Esophagus mucosa (tissue), 1 donor: ENCODE results near the gene PLK5. TPM values are rescaled to one million over a fixed set of nuclear protein-coding genes. Genes with fewer than 3 reads are reported as not detected.

Experiments
- ATAC-seq: fragments of 200-7000 bp; cut with Tn5 transposase; one replicate; pipeline ENCODE4 v1.9.1; 2020
- total RNA-seq: library from RNA; stranded (reverse); gene quantifications from one replicate; pipeline ENCODE4 v1.2.4, GENCODE V29; 2023
- donor health status: DM: yes; HTN: yes; CAD: no.

PLK5 gene
- total RNA-seq, 1 donor from 2014 or later = not detected

DNA sequence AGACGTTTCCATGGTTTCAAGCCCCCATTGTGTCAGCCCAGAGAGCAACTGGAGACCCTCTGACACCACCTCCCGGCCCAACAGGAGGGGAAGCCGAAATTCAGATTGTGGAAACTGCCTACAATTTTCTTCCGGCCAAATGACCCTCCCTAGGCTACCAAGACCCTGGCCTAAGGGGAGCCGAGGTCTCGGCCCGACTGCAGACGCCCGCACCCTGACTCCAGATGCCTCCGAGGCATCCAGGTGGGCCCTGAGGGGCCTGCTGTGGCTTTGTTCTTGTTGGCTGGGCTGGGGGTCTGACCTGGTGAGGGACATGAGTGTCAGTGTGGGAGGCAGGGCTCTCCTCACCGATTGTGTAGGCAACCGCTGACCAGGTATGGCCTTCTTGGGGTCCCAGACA is 34.7 kb downstream of the PLK5 start:
- ATAC-seq = no peak

DNA sequence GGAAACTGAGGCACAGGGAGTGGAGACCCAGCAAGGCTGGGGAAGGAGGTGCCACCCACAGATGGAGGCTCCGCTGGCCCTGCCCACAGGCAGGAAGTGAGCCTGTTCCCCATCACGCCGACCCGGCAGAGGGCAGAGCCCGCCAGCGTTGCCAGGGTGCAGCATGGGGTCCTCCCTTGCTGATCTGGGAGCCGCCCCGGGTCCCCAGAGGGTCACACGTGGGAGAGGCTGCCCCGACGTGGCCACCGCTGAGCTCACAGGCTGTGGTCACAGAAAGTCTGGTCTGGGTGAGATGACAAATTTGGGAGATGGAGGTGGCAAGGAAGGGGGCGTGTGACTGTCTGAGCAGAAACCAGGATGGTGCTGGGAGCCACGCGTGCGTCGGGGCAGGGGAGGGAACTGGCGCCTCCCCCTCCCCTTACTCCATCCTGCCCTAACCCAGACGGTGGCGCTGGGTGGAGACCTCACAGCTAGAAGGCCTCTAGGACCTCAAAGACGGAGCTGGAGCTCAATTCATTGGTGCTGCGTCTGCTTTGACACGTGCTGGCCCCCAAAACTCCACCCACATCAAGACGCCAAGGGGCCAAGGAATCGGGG is 36.5 kb downstream of the PLK5 start:
- no peak for ATAC-seq

GRCh38 chr19:1561236-1561842 is 37.5 kb downstream of the PLK5 start:
- no peak for ATAC-seq

DNA sequence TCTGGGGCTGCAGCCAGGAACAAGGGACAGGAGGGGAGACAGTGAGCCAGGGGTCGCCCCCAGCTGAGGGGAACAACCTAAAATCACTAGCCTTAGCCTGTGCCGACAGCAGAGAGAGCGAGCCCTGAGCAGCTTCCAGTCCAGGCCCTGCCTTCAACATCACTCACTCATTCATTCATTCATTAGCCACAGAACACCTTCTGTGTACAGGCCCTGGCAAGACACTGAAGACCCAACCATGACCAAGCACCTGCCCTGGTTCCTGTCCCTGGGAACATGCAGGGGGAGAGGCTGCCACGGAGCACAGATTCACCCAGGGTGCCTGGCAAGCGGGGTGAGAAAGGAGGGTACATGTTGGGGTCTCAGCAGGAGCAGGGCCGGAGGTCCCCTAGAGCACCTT is 39.4 kb downstream of the PLK5 start:
- ATAC-seq = no peak

- ATAC-seq = peak; percentile 24
Observed at GRCh38 chr19:1566392-1567115, 42.7 kb downstream of the PLK5 start.

- ATAC-seq = peak; percentile 15
Observed at GRCh38 chr19:1567116-1567847, 43.4 kb downstream of the PLK5 start.

GRCh38 chr19:1567848-1568227 is 44.0 kb downstream of the PLK5 start:
- ATAC-seq = no peak

DNA sequence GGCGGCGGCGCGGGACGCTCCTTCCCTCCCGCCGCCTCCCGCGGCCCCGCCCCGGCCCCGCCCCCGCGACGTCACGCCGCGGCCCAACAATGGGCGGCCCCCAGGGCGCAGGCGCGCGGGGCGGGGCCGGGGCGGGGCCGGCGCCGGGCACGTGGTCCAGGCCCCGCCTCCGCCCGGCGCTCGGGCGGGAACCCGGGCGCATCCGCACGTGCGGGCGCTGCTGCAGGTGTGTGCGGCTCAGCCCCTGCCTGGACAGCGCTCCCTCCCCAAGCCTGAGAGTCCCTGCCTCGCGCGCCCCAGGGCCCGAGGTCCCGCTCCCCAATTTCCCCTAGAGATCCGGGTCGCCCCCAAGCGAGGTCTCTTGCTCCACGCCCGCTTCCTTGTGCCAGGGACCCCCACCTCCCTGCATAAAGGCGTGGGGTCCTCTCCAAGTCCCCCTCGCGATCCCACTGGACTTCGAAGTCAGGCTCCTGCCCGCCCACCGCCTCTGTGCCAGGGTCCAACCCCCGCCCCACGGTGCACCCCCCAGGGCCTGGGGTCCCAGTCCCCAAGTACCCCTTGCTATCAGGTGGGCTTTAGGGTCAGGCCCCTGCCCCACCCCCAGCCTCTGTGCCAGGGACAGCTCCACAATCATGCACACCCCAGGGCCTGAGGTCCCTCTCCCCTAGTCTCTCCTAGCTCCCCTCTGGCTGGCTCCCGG is 44.6 kb downstream of the PLK5 start, which contains the start of gene MEX3D:
Gene MEX3D (minus strand): TSS at position 6 of the 700 bp plus-strand sequence. CDS start 267 bp downstream, outside the sequence.
- peak; percentile 86 for ATAC-seq

- no peak for ATAC-seq
Observed at GRCh38 chr19:1569997-1570396, 46.1 kb downstream of the PLK5 start.

GRCh38 chr19:1570836-1571235 is 47.0 kb downstream of the PLK5 start:
- ATAC-seq = no peak

DNA sequence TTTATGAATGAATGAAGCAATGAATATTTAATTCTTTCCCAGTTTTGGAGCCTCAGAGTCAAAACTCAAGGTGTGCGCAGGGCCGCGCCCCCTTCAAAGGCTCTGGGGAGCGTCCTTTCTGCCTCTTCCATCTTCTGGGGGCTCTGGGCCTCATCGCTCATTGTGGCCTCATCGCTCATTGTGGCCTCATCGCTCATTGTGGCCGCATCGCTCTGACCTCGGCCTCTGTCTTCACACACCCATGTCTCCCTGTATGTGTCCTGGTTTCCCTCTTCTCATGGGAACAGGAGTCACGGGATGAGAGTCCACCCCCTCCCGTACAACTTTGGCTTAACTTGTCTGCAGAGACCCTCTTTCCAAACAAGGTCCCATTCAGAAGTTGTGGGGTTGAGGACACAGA is 47.5 kb downstream of the PLK5 start:
- no peak for ATAC-seq

DNA sequence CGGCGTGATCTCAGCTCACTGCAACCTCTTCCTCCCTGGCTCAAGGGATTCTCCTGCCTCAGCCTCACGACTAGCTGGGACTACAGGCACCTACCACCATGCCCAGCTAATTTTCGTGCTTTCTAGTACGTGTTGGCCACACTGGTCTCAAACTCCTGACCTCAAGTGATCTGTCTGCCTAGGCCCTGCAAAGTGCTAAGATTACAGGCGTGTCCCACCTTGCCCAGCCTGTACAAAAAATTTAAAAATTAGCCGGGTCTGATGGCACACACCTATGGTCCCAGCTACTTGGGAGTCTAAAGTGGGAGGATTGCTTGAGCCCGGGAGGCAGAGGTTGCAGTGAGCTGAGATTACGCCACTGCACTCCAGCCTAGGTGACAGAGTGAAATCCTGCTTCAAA is 48.9 kb downstream of the PLK5 start:
- ATAC-seq = no peak

DNA sequence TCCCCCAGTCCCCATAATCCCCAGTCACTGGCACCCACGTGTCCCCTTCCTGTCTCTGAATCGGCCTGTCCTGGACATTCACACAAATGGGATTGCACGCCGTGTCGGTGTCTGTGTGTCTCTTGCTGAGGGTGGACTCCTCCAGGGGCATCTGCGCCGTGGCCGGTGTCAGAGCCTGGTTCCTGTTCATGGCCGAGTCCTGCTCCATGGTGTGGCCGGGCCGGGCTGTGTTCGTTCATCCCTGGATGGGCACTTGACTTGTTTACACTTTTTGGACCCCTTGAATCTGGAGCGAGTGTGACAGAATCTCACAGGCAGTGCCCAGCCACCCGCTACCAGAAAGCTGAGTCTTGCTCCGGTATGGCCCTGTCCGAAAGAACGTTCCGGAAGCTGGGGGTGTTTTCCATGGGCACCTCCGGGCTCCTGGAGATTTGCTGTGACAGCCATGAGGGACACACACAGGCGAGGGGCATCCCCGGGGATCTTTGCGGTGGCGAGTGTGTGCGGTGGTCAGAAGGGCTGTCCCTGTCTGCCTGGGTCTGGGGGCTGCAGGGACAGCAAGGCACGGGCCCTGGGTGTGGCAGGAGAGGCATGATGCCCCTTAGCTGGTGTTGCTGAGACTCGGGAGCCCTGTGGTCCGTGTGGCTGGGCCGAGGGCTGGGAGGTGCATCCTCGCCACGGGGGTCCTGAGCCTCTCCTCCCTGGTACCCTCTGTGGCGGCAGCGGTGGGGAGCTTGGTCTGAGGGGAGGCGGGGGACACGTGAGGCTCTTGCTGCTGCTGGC is 50.7 kb downstream of the PLK5 start:
- ATAC-seq = no peak

GRCh38 chr19:1575323-1576241 is 51.7 kb downstream of the PLK5 start:
- no peak for ATAC-seq

DNA sequence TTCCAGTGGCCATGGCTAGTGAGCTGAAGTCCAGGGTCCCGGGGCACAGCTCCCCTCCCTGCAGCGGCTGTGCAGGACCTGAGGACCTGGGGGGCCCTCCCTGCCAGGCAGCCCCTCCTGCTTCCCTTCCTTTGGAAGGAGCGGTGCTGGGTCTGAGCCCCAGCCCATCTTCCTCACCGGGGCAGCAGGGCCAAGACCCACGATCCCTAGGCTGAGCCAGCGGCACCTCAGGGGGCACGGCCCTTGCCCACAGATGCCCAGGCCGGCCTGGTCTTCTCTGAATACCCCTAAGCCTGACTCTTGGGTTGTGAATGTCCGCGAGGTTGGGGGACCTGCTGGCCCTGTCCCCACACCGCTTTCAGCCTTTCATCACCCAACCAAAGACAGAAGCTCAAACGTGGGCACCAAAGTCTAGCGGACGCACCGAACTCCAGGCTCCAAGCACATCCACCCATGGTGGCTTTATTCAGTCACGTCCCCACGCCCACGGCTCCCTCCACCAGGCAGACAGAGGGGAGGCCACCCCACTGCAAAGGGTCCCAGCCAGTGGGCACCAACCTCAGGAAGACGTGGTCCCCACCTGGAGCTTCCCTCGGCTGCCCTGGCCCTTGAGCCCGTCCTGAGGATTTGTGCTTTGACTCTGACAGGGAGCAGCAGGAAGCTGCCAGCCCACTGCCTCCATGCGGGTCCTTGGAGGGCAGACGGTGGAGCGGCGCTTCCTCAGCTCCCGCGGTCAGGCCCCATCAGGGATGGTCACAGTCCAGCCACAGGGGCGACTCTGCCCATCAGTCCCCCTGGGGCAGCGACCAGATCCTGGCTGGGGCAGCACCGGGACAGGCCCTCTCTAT is 52.6 kb downstream of the PLK5 start:
- ATAC-seq = peak; percentile 5

GRCh38 chr19:1577090-1577928 is 53.4 kb downstream of the PLK5 start:
- ATAC-seq = peak; percentile 5

GRCh38 chr19:1577929-1578618 is 54.2 kb downstream of the PLK5 start:
- no peak for ATAC-seq

DNA sequence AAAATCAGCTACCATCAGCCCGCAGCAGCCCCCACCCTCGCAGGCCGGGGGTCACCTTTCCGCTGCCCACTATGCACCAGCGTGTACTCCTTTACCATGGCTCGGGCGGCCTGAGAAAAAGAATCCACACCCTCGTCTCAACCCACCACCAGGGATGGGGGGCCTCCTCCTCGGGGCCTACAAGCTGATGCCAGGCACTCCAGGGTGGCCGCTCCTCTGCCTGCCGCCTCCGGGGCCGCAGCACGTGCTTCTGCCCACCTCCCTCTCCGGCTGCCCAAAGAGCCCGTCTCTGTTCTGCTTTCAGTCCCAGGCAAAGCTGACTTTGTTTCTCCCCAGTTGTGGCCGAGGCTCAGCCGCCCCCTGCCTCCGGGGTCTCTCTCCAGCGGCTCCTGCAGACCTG is 55.3 kb downstream of the PLK5 start:
- ATAC-seq = no peak
